ENCODE measurements around the gene UBR4. TPM values are rescaled to one million over a fixed set of nuclear protein-coding genes. Genes with fewer than 3 reads are reported as not detected.

UBR4 gene
- polyA plus RNA-seq, 1 experiment, result 80.0 TPM

GRCh38 chr1:19054216-19054615, 155.8 kb downstream of the UBR4 start:
- no peak overlapping the region for H3K4me3 ChIP-seq (ENCODE audit: low read depth, low read length)
- peaks cover 18% of the 10 kb centered on the region for H3K27me3 ChIP-seq (ENCODE audit: control insufficient read depth, insufficient read depth, low read length)
- TF ChIP-seq CTCF (IDR thresholded peaks at IDR 0.05; ENCODE audit: insufficient read depth, low read depth, low read length), result no peak
- CTCF ChIA-PET, result interaction anchor here (1.1 kb wide), 1 partner anchor 22 kb away, joined by 4 read pairs; no protein-coding TSS in a partner anchor
- no peaks in the 10 kb centered on the region for H3K36me3 ChIP-seq (ENCODE audit: control insufficient read depth, insufficient read depth, low read length)
- DNase-seq (ENCODE audit: low read depth), result no peak
- POLR2A ChIA-PET, result no interaction called here

- H3K27me3 ChIP-seq (ENCODE audit: control insufficient read depth, insufficient read depth, low read length), result peaks cover 15% of the 10 kb centered on the region
- H3K36me3 ChIP-seq (ENCODE audit: control insufficient read depth, insufficient read depth, low read length), result no peaks in the 10 kb centered on the region
- ChIA-PET POLR2A (no interaction called here), CTCF (interaction anchor here (0.9 to 1.5 kb wide), 4 partner anchors 12 to 169 kb away, joined by 3 to 6 read pairs (median 5); no protein-coding TSS in a partner anchor)
- DNase-seq (ENCODE audit: low read depth), result no peak
- H3K4me3 ChIP-seq (ENCODE audit: low read depth, low read length), result no peak overlapping the region
- TF ChIP-seq CTCF (IDR thresholded peaks at IDR 0.05; ENCODE audit: insufficient read depth, low read depth, low read length), result no peak
Measured at GRCh38 chr1:19053486-19053885, 156.6 kb downstream of the UBR4 start.

- no peak for DNase-seq (ENCODE audit: low read depth)
- H3K4me3 ChIP-seq (ENCODE audit: low read depth, low read length), result no peak overlapping the region
- no peaks in the 10 kb centered on the region for H3K36me3 ChIP-seq (ENCODE audit: control insufficient read depth, insufficient read depth, low read length)
- CTCF ChIA-PET, result interaction anchor here (0.6 kb wide), 1 partner anchor 53 kb away, joined by 4 read pairs; no protein-coding TSS in a partner anchor
- no peak for TF ChIP-seq CTCF (IDR thresholded peaks at IDR 0.05; ENCODE audit: insufficient read depth, low read depth, low read length)
- peaks cover 9% of the 10 kb centered on the region; the same call in 1 of the 2 replicates for H3K27me3 ChIP-seq (ENCODE audit: control insufficient read depth, insufficient read depth, low read length)
- POLR2A ChIA-PET, result no interaction called here
Measured at GRCh38 chr1:19049798-19050197, 160.3 kb downstream of the UBR4 start.

GRCh38 chr1:19049128-19049768, 160.8 kb downstream of the UBR4 start:
- H3K4me3 ChIP-seq (ENCODE audit: low read depth, low read length), result no peak overlapping the region
- no peaks in the 10 kb centered on the region for H3K36me3 ChIP-seq (ENCODE audit: control insufficient read depth, insufficient read depth, low read length)
- ChIA-PET POLR2A (interaction anchor here (0.5 kb wide), 1 partner anchor 40 kb away, joined by 4 read pairs; no protein-coding TSS in a partner anchor), CTCF (interaction anchor here (0.6 to 1.3 kb wide), 3 partner anchors 37 to 53 kb away, joined by 3 to 4 read pairs (median 3); no protein-coding TSS in a partner anchor)
- DNase-seq (ENCODE audit: low read depth), result no peak
- H3K27me3 ChIP-seq (ENCODE audit: control insufficient read depth, insufficient read depth, low read length), result peaks cover 5% of the 10 kb centered on the region; the same call in 1 of the 2 replicates
- no peak for TF ChIP-seq CTCF (IDR thresholded peaks at IDR 0.05; ENCODE audit: insufficient read depth, low read depth, low read length)

GRCh38 chr1:19046972-19047731, 162.9 kb downstream of the UBR4 start:
- Histone ChIP-seq H3K36me3 (ENCODE audit: control insufficient read depth, insufficient read depth, low read length) (no peaks in the 10 kb centered on the region), H3K27me3 (ENCODE audit: control insufficient read depth, insufficient read depth, low read length) (no peaks in the 10 kb centered on the region; the same call in 1 of the 2 replicates), H3K4me3 (ENCODE audit: low read depth, low read length) (no peak overlapping the region)
- no peak for TF ChIP-seq CTCF (IDR thresholded peaks at IDR 0.05; ENCODE audit: insufficient read depth, low read depth, low read length)
- no peak for DNase-seq (ENCODE audit: low read depth)
- ChIA-PET POLR2A (no interaction called here), CTCF (interaction anchor here (1.0 kb wide), 1 partner anchor 140 kb away, joined by 3 read pairs; no protein-coding TSS in a partner anchor)

Measured in BJ (cell line).